GM23248 (cell line): ENCODE measurements around the gene EID1.

Experiments used
- EZH2 ChIP-seq: fragments of 200-600 bp; sonication (generic); IDR thresholded peaks from 2 replicates; pipeline ENCODE4 v1.6.1; 2018; ENCODE audit warnings: antibody characterized with exemption, mild to moderate bottlenecking; ENCODE audit not compliant: insufficient read depth, poor library complexity, severe bottlenecking
- EZH2phosphoT487 ChIP-seq: fragments of 200-600 bp; sonication (generic); IDR thresholded peaks from 2 replicates; pipeline ENCODE4 v1.6.1; 2018; ENCODE audit warnings: antibody characterized with exemption, moderate library complexity, mild to moderate bottlenecking, low read depth; ENCODE audit not compliant: insufficient read depth

- TF ChIP-seq EZH2 (no peak), EZH2phosphoT487 (no peak)
These were observed 49.0 kb upstream of the EID1 start for GRCh38 chr15:48828906-48829305.
